PC-9 (cell line): ENCODE measurements around the gene PLK2.

Experiments
- CTCF ChIP-seq: fragments of 200-600 bp; sonication (generic); conservative IDR thresholded peaks from 2 replicates; pipeline ENCODE4 v1.6.1; 2017; ENCODE audit warnings: mixed run types, antibody characterized with exemption, mild to moderate bottlenecking, moderate library complexity
- EZH2 ChIP-seq: fragments of 200-600 bp; sonication (generic); IDR thresholded peaks from 2 replicates; pipeline ENCODE4 v1.8.0; 2017; ENCODE audit warnings: antibody characterized with exemption, low read depth

- TF ChIP-seq CTCF (no peak), EZH2 (no peak)
Measured at GRCh38 chr5:58455480-58455879, 4.4 kb downstream of the PLK2 start.
